Thyroid gland (tissue), 4 donors: ENCODE data around the gene CD82.

ENCODE experiments used
- POLR2A ChIP-seq, 2 donors: fragments of 450-650 bp; IDR thresholded peaks; one replicate each; pipeline ENCODE4 v1.6.1; 2017; ENCODE audit warnings: antibody characterized with exemption in 2 of 2, mild to moderate bottlenecking in 2 of 2, moderate library complexity in 1 of 2
- TF ChIP-seq, protein P1 (sequence below), 6 experiments: fragments of 200-600 bp in 3 of 6; fragments of 450-650 bp in 3 of 6; sonication (generic) in 3 of 6; IDR thresholded peaks; one replicate each; pipeline ENCODE4 v1.5.1; 2016 to 2019; ENCODE audit warnings: antibody characterized with exemption in 6 of 6, mild to moderate bottlenecking in 2 of 6, inconsistent platforms in 1 of 6, moderate library complexity in 1 of 6

DNA sequence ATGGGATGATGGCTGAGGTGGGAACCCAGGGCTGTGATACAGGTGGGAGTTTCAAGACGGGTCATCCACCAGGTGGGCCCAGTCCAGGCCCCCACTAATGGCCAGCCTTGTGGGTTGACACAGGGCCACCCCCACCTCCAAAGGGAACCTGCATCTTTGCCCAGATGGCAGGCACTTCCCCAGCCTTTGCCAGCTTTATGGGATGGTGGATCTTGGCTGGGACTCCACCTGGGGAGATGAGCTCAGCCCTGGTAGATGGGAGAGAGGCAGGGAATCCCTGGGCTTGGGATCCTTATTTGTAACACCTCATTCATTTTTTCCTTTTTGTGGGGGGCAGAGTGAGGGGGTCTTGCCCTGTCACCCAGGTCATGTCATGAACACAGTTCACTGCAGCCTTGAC, 33.4 kb downstream of the CD82 start:
- TF ChIP-seq, protein P1, sequence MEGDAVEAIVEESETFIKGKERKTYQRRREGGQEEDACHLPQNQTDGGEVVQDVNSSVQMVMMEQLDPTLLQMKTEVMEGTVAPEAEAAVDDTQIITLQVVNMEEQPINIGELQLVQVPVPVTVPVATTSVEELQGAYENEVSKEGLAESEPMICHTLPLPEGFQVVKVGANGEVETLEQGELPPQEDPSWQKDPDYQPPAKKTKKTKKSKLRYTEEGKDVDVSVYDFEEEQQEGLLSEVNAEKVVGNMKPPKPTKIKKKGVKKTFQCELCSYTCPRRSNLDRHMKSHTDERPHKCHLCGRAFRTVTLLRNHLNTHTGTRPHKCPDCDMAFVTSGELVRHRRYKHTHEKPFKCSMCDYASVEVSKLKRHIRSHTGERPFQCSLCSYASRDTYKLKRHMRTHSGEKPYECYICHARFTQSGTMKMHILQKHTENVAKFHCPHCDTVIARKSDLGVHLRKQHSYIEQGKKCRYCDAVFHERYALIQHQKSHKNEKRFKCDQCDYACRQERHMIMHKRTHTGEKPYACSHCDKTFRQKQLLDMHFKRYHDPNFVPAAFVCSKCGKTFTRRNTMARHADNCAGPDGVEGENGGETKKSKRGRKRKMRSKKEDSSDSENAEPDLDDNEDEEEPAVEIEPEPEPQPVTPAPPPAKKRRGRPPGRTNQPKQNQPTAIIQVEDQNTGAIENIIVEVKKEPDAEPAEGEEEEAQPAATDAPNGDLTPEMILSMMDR (IDR thresholded peaks at IDR 0.05), result no peak
- no peak for TF ChIP-seq POLR2A (IDR thresholded peaks at IDR 0.05)
